HG02610 (cell line): ENCODE measurements around the gene DEPP1.

Source experiments
- ATAC-seq: cut with Tn5 transposase; IDR thresholded peaks from one replicate; pipeline ENCODE4 v1.9.1; 2021; ENCODE audit warnings: mild to moderate bottlenecking, moderate library complexity; ENCODE audit not compliant: unreplicated experiment

DEPP1 gene

GRCh38 chr10:44993922-44994751 is 15.5 kb upstream of the DEPP1 start:
- ATAC-seq = no peak

DNA sequence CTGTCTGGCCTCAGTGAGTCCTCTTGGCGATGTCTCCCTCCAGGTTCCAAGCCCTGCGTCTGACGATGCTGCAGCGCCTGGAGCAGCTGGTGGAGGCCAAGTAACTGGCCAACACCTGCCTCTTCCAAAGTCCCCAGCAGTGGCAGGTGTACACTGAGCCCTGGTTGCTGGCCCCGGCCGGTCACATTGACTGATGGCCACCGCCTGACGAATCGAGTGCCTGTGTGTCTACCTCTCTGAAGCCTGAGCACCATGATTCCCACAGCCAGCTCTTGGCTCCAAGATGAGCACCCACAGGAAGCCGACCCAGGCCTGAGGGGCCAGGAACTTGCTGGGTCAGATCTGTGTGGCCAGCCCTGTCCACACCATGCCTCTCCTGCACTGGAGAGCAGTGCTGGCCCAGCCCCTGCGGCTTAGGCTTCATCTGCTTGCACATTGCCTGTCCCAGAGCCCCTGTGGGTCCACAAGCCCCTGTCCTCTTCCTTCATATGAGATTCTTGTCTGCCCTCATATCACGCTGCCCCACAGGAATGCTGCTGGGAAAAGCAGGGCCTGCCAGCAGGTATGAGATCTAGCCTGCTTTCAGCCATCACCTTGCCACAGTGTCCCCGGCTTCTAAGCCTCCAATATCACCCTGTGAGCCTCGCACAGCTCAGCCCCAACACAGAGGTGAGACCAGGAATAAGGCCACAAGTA is 14.8 kb upstream of the DEPP1 start:
- ATAC-seq = no peak

DNA sequence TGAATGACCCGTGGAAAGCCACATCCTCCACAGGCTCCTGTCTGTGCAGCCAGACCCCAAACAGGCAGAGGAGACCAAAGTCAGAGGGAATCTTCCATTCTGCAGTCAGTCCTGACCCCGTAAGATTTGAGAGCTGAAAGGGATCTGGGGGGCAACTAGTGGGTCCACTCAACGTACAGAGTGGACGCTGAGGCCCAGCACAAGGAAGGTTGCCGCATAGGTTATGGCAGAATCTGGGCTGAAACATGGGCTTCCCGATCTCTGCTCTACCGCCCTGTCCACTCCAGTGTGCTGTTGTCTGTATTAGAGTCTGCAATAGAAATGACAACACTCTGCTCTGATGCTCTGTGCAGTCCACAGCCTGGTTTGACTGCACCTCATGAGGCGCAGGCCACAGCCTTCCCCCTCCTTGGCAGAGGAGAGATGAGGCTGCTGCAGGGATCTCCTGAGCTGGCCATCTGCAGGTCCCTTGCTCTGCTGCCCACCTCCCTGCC is 14.2 kb upstream of the DEPP1 start:
- no peak for ATAC-seq

DNA sequence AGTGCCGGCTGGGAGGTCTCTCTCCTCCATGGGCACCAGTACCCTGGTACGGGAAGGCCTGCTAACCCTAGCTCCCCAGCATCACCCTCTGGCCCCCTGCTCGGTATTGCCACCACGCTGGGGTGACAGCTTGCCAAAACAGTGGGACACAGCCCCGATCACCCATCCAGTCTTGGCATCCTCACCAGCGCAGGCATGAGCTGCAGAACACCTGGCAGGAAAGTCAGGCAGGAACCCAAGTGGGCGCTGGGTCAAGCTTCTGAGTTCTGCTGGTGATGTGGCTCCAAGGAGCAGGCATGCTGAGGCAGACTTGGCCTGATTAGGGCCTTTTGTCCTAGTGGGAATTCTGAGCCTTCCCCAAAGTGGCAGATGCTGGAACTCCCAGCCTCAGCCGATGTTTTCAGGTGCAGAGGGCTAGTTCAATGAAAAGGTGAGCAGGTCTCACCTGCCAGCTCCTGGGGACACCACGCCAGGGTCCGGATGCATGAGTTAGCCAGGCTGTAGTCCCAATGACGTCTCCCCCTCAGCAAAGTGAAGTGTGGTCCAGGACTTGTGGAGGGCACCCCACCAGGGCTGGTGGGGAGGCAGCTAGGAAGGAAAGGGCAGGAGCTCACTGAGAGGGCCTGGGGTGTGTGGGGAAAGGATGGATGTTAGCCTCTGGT is 13.6 kb upstream of the DEPP1 start:
- no peak for ATAC-seq

DNA sequence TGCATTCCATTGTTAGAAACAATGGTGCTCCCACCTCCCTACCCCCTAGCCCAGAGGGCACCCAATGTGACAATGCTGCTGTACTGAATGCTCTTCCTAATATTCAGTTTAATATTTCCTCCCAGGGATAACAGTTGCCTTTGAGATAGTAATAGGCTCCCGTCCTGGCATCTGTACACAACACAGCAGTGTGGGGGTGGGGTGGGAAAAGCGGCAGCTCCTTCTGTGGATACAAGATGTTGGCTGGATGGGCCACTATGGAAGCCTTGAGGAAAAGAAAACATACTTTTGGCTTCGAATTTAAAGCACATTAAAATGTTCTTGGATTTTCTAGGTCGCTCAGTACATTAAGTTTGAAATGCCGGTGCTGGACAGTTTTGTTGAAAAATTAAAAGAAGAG is 13.0 kb upstream of the DEPP1 start:
- ATAC-seq = no peak

DNA sequence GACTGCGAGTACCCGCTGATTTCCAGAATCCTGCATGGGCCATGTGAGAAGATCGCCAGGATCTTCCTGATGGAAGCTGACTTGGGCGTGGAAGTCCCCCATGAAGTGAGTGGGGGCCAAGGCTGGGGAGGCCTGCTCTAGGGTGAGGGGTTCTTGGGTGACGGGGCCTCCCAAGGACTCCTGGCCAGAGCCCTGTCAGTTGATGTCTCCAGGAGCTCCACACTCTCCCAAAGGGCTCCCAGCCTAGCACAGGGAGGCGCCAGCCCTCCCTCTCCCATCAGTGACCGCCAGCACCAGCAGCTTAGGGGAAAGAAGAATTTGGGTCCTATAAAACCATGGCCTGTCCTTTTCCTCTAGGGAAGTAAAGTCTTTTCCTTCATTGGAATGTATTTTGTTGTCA is 12.4 kb upstream of the DEPP1 start:
- ATAC-seq = no peak

DNA sequence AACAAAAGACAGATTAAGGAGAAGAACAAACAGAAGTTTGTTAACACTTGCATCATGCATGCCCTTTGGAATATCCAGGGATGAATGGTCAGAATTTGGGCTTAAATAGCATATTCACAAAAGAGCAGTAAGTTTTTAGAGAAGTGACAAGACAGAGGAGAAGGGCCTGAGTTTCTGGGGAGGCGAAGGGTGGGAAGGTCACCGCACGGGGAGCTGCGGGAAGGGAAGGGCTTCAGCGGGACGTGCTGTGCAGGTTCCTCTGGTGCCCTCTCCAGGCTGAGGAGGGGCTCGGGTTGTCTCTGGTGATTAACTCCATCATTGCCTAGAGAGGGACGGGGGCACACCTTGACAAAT is 11.7 kb upstream of the DEPP1 start:
- ATAC-seq = no peak

DNA sequence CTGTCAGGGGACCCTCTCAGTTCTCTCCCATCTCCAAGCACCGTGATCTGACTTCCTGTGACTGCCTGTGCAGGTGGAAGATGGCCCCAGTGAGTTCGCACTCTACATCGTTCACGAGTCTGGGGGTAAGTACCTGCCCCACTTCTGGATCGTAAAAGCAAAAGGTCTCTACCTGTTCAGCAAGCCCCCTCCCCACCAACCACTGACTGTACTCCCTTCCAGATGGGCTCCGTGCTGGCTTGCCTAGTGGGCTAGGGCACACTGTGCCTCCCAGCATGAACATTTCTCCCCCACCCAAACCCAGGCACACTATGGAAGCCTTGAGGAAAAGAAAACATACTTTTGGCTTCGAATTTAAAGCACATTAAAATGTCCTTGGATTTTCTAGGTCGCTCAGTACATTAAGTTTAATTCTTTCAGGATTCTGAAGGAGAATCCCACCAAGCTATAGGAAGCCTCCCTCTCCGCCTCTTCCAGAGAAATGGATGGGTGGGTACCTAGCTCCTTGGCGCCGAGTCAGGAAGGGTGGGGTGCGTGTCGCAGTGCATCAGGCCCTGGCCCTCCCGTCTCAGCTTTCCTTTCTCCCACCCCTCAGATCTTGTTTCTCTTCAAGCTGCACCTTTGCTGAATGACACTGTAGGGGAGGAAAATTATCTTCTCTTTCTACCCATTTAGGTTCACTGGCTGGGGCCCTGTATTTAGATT is 11.1 kb upstream of the DEPP1 start:
- ATAC-seq = no peak

GRCh38 chr10:44988957-44989585 is 10.5 kb upstream of the DEPP1 start:
- no peak for ATAC-seq

GRCh38 chr10:44986670-44987069 is 8.1 kb upstream of the DEPP1 start:
- no peak for ATAC-seq

- no peak for ATAC-seq
Measured at GRCh38 chr10:44986179-44986578, 7.6 kb upstream of the DEPP1 start.

- ATAC-seq = no peak
Measured at GRCh38 chr10:44985175-44985681, 6.6 kb upstream of the DEPP1 start.

- ATAC-seq = no peak
Measured at GRCh38 chr10:44984671-44985101, 6.1 kb upstream of the DEPP1 start.

DNA sequence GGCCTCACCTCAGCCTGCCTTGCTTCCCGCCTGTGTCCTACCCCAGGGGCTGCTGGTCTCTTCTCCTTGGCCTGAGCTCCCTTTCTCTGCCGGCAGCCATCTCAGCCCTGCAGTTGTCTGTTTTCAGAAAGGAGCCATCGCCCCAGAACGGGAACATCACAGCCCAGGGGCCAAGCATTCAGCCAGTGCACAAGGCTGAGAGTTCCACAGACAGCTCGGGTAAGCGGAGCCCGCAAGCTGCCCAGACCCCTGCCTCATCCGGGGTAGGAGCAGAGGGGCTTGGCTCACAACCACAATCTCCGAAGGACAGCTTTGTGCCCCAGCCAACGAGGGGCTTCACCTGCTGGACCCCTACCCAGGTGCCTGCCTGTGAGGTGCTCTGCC is 5.3 kb upstream of the DEPP1 start:
- ATAC-seq = no peak

DNA sequence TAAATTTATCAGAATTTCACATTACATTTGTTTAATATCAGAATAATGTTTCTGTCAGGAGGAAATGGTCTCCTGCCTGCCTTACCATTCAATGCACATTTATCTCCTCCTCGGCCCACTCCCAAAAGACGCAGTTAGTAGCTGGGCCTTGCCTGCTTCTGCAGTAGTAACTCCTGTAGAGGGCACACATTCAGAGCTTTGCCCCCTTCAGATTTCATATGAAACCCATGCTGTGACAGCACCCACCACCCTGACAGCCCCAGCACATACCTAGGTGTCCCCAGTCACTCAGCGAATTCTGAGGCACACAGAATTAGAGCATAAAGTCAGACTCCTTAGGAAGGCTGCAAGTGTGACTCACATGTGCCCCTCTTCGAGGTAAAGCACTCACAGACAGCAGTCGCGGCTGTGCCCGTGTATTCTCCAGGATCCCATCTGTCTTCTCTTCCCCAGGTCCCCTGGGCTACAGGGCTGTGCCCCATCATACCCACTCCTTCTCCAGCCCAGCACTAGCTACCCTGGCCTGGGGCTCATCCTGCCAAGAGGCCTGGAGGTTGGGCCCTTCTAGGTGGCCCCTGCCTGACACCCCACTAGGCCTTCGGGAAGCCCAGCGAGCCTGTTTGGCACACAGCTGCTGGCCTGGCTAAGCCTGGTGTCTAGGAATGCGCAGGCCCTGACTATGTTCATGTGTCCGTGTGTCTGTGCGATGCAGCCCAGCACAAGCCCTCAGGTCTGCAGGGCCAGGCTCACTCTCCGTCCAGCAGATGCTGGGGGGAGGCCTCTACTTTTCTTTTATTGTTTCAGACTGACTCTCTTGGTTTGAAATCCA is 4.7 kb upstream of the DEPP1 start:
- ATAC-seq = no peak

- ATAC-seq = no peak
Measured at GRCh38 chr10:44982496-44982895, 3.9 kb upstream of the DEPP1 start.

- no peak for ATAC-seq
Measured at GRCh38 chr10:44982114-44982460, 3.5 kb upstream of the DEPP1 start.

GRCh38 chr10:44981172-44982113 is 2.8 kb upstream of the DEPP1 start:
- no peak for ATAC-seq
